D721Med (cell line): Measurements from ENCODE around the gene TBC1D22A.

ENCODE experiments used
- DNase-seq: peaks from one replicate; pipeline ENCODE4 v3.0.0; 2011; ENCODE audit warnings: low spot score; ENCODE audit not compliant: insufficient read length
- FAIRE-seq: peaks from 2 replicates; lab custom pipeline; 2011; peaks lifted over from hg19 to GRCh38; lab: Jason Lieb, UNC
- TF ChIP-seq, protein P1 (sequence below): IDR thresholded peaks from 2 replicates; pipeline ENCODE4 v1.5.1; 2012; ENCODE audit warnings: mild to moderate bottlenecking, control low read depth; ENCODE audit not compliant: insufficient read depth; ENCODE audit errors: missing control alignments

TBC1D22A gene

DNA sequence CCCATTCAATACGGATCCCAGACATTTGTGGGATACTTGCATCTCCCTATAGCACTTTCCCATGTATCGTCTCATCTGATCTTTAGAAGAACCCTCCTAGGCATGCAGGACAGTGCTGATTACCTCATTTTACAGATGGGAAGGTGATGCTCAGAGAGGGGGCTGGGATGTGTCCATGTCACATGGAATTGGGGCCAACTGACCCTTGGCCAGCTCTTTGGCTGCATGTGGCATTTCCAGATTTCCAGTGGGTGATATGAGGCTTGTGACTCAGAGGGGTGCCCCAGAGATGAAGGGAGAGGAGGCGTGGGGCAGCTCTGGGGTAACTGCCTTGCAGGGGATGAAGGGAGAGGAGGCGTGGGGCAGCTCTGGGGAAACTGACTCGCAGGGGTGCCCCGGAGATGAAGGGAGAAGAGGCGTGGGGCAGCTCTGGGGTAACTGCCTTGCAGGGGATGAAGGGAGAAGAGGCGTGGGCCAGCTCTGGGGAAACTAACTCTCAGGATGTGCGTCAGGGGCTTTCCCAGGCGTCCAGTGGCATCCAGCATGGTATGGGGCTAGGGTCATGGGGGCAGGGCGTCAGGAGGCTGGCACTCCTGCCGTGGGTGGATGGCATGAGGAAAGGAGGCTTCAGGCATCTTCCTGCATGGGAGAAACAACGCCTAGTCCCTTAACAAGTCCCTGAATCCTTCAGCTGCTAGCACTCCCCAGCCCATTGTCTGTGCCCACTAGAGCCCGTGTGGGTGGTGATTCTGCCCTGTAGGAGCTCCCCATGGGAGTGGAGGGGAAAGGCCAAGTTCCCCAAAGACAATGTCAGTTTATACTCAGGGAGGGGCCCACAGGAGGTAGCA lies 12.5 kb upstream of the TBC1D22A start:
- TF ChIP-seq, protein P1, sequence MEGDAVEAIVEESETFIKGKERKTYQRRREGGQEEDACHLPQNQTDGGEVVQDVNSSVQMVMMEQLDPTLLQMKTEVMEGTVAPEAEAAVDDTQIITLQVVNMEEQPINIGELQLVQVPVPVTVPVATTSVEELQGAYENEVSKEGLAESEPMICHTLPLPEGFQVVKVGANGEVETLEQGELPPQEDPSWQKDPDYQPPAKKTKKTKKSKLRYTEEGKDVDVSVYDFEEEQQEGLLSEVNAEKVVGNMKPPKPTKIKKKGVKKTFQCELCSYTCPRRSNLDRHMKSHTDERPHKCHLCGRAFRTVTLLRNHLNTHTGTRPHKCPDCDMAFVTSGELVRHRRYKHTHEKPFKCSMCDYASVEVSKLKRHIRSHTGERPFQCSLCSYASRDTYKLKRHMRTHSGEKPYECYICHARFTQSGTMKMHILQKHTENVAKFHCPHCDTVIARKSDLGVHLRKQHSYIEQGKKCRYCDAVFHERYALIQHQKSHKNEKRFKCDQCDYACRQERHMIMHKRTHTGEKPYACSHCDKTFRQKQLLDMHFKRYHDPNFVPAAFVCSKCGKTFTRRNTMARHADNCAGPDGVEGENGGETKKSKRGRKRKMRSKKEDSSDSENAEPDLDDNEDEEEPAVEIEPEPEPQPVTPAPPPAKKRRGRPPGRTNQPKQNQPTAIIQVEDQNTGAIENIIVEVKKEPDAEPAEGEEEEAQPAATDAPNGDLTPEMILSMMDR, result no peak
- no peak for FAIRE-seq
- no peak for DNase-seq

DNA sequence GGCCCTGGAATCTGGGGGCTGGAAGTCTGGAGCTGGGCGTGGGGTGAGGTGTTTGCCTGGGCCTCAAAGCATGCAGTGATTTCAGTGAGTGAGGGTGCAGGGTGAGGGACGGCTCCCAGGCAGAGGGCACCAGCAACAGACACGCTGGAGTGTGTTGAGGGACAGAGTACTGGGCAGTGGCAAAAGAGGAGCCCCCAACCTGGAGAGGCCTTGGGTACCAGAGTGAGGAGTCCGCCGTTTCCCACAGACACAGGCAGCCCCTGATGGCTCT lies 12.0 kb upstream of the TBC1D22A start:
- DNase-seq (no peak), FAIRE-seq (no peak)
- TF ChIP-seq, protein P1, result no peak

DNA sequence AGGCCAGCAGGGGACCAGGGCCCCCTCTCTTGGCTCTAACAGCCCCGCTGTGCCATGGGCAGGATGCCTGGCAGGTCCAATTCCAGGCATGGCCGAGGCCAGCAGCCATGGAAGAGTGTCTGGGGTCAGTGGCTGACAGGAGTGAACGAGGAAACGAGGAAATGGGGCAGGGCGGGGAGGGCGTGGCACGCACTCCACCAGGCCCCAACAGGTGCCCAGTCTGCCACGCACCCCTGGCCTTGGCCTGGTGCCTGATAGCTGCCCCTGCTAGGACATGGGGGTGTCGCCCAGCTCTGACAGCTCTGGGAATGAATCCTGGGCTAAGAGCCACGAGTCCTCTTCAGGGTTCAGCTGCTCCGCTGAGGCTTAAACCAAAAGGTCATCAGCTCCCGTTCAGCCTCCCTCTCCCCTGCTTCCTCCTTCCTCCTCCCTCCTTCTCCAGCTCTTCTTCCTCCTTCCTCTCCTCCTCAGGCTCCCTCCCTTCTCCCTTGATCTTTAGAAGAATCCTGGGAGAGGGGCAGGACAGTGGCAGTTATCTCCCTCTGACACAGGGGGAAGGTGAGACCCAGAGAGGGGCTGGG lies 11.5 kb upstream of the TBC1D22A start:
- FAIRE-seq (no peak), DNase-seq (no peak)
- TF ChIP-seq, protein P1, result no peak

DNA sequence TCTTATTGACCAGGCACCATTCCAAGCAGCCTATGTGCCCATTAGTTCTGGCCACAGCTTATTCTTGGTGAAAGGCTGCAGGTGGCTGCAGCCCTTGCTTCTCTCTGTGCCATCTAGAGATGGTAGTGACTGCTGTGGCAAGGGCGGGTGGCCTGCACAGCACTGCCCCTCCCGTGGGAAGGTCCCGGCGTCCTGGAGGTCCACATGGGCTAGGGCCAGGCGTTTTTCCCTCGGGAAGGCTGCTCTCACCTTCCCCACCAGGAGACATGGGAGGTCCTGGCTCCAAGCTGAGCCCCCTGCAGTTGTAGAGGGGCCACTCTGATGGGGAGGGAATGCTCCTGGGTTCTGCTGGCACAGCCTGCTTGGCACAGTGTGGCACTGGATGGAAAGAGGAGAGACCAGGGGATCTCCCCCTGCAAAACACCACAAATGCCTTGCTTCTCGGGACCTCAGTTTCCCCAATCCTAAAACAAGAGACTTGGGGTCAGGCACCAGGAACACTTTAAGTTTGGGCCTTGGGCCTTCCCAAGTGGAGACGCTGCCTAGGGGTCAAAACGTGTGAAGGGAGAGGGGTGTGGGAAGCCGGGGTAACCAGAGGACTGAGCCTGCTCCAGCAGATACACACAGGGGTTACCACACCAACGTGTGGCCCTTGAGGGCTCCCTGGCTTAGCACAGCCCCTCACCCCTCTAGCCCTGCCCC lies 10.0 kb upstream of the TBC1D22A start:
- TF ChIP-seq, protein P1, result no peak
- no peak for FAIRE-seq
- no peak for DNase-seq

DNA sequence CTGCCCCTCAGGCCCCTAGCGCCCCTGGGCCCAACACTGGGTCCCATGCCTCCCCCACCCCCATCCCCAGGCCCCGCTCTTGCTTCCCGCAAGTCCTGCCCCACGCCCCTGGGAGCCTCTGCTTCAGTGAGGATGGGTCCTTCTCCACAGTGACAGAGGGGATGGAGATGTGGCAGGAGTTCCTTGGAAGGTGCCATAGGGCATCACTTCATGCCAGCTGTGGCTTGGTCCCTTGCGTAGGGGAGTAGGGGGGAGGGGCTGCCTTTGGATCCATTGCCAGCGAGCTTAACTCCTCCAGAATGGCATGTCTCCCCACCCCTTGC lies 9.5 kb upstream of the TBC1D22A start:
- TF ChIP-seq, protein P1, result no peak
- FAIRE-seq, result no peak

DNA sequence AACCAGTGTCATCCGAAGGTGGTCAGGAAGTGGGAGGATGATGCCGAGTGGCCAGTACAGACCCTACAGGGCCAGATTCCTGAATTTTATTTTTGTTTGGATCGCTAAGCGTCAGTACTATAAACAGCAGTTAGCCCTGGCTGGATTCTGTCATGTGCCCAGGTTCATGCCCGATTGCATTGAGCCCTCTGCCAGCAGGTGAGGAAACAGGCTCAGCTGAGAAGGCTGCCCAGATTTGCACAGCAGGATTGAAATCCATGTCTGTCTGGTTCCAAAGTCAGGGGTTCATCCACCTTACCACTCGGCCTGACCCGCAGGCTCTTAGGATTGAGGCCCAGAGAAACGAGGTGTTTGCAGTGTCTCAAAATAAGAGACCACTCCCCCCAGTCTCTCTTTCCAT lies 9.1 kb upstream of the TBC1D22A start:
- FAIRE-seq, result no peak
- TF ChIP-seq, protein P1, result no peak
- DNase-seq, result no peak

More for the DNA sequence above, 9.5 kb upstream of the TBC1D22A start:
- DNase-seq, result no peak

DNA sequence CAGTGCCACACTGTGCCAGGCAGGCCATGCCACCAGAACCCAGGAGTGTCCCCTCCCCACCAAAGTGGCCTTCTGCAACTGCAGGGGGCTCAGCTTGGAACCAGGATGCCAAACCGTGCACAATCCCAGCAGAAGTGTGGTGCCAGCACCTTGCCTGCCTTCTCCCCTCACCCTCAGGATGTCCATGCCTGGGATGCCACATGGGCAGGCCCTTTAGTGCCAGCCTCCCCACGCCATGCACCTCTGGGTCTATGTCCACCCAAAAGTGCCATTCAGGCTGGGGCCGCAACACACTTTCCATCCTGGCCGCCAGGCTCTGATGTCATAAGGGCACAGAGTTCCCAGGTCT lies 8.7 kb upstream of the TBC1D22A start:
- FAIRE-seq, result no peak
- TF ChIP-seq, protein P1, result no peak

More for the DNA sequence above, 8.7 kb upstream of the TBC1D22A start:
- no peak for DNase-seq
